ENCODE results near the gene KHSRP. TPM values are rescaled to one million over a fixed set of nuclear protein-coding genes. Genes with fewer than 3 reads are reported as not detected.

KHSRP gene

Small RNA genes lying within 50 kb of the gene (small RNA-seq; reads per million reads assigned to genes)
- not detected for gene MIR6790
- not detected for gene MIR6885

Measured in skeletal muscle satellite cell (primary cell).